Tibial nerve (tissue), 4 donors: ENCODE measurements around the gene EYA4.

Experiments used
- EP300 ChIP-seq, 2 donors: sonication (generic); formaldehyde crosslinking; IDR thresholded peaks; one replicate each; pipeline ENCODE4 v1.6.1; 2017; ENCODE audit warnings: antibody characterized with exemption in 2 of 2, mild to moderate bottlenecking in 1 of 2
- POLR2A ChIP-seq, 2 donors: fragments of 450-650 bp; IDR thresholded peaks; one replicate each; pipeline ENCODE4 v1.6.1; 2017; ENCODE audit warnings: antibody characterized with exemption in 2 of 2, mild to moderate bottlenecking in 2 of 2, moderate library complexity in 2 of 2
- TF ChIP-seq, protein P1 (sequence below), 5 experiments: fragments of 200-600 bp in 3 of 5; fragments of 450-650 bp in 2 of 5; sonication (generic) in 3 of 5; IDR thresholded peaks; one replicate each; pipeline ENCODE4 v1.5.1; 2016 to 2019; ENCODE audit warnings: antibody characterized with exemption in 5 of 5, mild to moderate bottlenecking in 3 of 5, moderate library complexity in 2 of 5

DNA sequence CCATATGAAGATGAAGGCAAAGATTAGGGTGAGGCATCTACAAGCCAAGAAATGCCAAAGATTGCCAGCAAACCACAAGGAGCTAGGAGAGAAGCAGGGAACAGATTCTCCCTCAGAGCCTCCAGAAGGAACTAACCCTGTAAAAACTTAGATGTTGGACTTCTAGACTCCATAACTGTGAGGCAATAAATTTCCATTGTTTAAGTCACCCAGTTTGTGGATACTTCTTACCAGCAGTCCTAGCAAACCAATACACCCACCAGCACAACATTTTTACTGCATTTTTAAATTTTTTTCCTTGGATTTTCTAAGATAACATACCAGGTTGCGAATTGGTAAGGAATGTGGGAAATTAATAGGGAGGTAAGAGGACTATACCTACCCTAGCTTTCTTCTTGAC lies 47.8 kb upstream of the EYA4 start:
- TF ChIP-seq, protein P1, sequence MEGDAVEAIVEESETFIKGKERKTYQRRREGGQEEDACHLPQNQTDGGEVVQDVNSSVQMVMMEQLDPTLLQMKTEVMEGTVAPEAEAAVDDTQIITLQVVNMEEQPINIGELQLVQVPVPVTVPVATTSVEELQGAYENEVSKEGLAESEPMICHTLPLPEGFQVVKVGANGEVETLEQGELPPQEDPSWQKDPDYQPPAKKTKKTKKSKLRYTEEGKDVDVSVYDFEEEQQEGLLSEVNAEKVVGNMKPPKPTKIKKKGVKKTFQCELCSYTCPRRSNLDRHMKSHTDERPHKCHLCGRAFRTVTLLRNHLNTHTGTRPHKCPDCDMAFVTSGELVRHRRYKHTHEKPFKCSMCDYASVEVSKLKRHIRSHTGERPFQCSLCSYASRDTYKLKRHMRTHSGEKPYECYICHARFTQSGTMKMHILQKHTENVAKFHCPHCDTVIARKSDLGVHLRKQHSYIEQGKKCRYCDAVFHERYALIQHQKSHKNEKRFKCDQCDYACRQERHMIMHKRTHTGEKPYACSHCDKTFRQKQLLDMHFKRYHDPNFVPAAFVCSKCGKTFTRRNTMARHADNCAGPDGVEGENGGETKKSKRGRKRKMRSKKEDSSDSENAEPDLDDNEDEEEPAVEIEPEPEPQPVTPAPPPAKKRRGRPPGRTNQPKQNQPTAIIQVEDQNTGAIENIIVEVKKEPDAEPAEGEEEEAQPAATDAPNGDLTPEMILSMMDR (IDR thresholded peaks at IDR 0.05), result no peak
- no peak for TF ChIP-seq POLR2A (IDR thresholded peaks at IDR 0.05)
- TF ChIP-seq EP300 (IDR thresholded peaks at IDR 0.05), result no peak
